Mammary epithelial cell (primary cell): Measurements from ENCODE around the gene RUNX2.

Experiments
- EZH2 ChIP-seq: IDR thresholded peaks from 2 replicates; pipeline ENCODE4 v1.6.1; 2012; ENCODE audit warnings: low read length, inconsistent platforms, borderline replicate concordance
- TF ChIP-seq, protein P1 (sequence below), 2 donors: IDR thresholded peaks in 1 of 2; conservative IDR thresholded peaks in 1 of 2; 2 replicates each; pipeline ENCODE4 v1.5.1; 2011 to 2012; ENCODE audit warnings: inconsistent platforms in 2 of 2, low read length in 2 of 2, mild to moderate bottlenecking in 2 of 2, control low read depth in 1 of 2, low read depth in 1 of 2; ENCODE audit not compliant: insufficient read depth in 1 of 2; ENCODE audit errors: extremely low read depth in 1 of 2

DNA sequence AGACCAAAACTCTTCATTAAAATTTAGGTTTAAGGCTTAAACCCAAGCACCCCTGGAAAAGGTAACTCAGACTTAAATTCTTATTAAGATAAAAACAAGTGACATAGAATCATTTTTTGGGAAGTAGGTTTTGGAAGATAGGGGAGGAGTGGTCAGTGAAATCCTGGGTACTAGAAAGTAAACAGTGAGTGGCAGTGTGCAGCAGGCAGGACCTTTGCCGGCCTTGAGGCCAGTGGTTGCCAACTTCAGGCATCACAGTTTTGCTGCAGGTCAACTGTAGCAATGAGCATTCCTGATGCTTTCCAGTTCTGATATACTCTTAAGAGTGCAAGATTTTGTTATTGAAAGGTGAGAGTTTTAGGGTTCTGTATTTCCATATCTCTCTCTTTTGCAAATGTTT is 118.9 kb downstream of the RUNX2 start:
- TF ChIP-seq, protein P1, sequence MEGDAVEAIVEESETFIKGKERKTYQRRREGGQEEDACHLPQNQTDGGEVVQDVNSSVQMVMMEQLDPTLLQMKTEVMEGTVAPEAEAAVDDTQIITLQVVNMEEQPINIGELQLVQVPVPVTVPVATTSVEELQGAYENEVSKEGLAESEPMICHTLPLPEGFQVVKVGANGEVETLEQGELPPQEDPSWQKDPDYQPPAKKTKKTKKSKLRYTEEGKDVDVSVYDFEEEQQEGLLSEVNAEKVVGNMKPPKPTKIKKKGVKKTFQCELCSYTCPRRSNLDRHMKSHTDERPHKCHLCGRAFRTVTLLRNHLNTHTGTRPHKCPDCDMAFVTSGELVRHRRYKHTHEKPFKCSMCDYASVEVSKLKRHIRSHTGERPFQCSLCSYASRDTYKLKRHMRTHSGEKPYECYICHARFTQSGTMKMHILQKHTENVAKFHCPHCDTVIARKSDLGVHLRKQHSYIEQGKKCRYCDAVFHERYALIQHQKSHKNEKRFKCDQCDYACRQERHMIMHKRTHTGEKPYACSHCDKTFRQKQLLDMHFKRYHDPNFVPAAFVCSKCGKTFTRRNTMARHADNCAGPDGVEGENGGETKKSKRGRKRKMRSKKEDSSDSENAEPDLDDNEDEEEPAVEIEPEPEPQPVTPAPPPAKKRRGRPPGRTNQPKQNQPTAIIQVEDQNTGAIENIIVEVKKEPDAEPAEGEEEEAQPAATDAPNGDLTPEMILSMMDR (conservative IDR thresholded peaks at IDR 0.05 in 1 of 2, IDR thresholded peaks at IDR 0.05 in 1 of 2; ENCODE audit: extremely low read depth in 1 of 2, insufficient read depth in 1 of 2, low read depth in 1 of 2, low read length in 2 of 2), result no peak
- no peak for TF ChIP-seq EZH2
